ENCODE measurements around the gene EEF1A2. TPM values are rescaled to one million over a fixed set of nuclear protein-coding genes. Genes with fewer than 3 reads are reported as not detected.

Gene EEF1A2
- polyA plus RNA-seq, 2 of the 4 experiments (the other 2 are of a cell fraction), result 16.3 to 129 TPM

- Histone ChIP-seq H3K4me3 (no peak overlapping the region), H3K4me1 (no peaks in the 10 kb centered on the region), H3K27ac (no peak overlapping the region), H3K4me2 (no peak overlapping the region), H3K9me3 (peaks cover 13% of the 10 kb centered on the region)
- 92% methylated on average over 9 of the region's 9 CpGs for WGBS (ENCODE audit: missing lambda C conversion rate)
- no peak for TF ChIP-seq MAFK (IDR thresholded peaks at IDR 0.05; ENCODE audit: partially characterized antibody)
- TF ChIP-seq ZSCAN20 (CRISPR knock-in tag; IDR thresholded peaks at IDR 0.05), result no peak
- no peak for TF ChIP-seq ESRRA (IDR thresholded peaks at IDR 0.05; ENCODE audit: borderline replicate concordance, low read length)
- TF ChIP-seq RCOR1 (IDR thresholded peaks at IDR 0.05; ENCODE audit: low read depth, low read length), result no peak
- TF ChIP-seq TP53 (CRISPR knock-in tag; IDR thresholded peaks at IDR 0.05), result no peak
- TF ChIP-seq MAZ (IDR thresholded peaks at IDR 0.05; ENCODE audit: borderline replicate concordance, low read depth, low read length), result no peak
- TF ChIP-seq POLR2AphosphoS2 (conservative IDR thresholded peaks at IDR 0.05; ENCODE audit: low read length), result no peak; the same call in 1 of the 2 replicates
- FAIRE-seq (no peak), DNase-seq (ENCODE audit: low read depth in 1 of 2, low spot score in 1 of 2) (no peak), ATAC-seq (no peak)
- POLR2A ChIA-PET, result no interaction called here
- CTCF ChIA-PET, result interaction anchor here (0.7 to 4.1 kb wide), 5 partner anchors 11 to 447 kb away, joined by 3 to 18 read pairs (median 4); partner anchors contain the start of gene PTK6
Observed at GRCh38 chr20:63527184-63527583, 28.3 kb upstream of the EEF1A2 start.

DNA sequence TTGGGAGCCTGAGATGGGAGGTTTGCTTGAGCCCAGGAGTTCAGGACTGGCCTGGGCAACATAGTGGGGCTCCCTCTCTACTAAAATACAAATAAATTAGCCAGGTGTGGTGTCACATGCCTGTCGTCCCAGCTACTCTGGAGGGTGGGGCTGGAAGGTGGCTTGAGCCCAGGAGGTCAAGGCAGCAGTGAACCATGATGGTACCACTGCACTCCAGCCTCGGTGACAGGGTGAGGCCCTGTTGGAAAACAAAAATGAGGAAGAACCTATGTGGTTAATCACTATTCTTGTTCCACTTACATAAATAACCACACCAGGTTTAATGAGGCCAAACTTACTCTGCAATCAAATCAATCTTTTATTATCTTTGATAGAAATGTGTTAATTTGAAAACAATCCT, 27.1 kb upstream of the EEF1A2 start:
- no peak for ATAC-seq
- DNase-seq (ENCODE audit: low read depth in 1 of 2, low spot score in 1 of 2), result no peak
- TF ChIP-seq NFE2L2 (conservative IDR thresholded peaks at IDR 0.05; ENCODE audit: low read length) (no peak), HOXA7 (CRISPR knock-in tag; IDR thresholded peaks at IDR 0.05) (peak; percentile 66; the same call in 1 of the 2 replicates), FOSB (CRISPR knock-in tag; IDR thresholded peaks at IDR 0.05) (peak; percentile 84)
- no peak overlapping the region for H3K4me3 ChIP-seq
- peaks cover 13% of the 10 kb centered on the region for H3K9me3 ChIP-seq
- peaks cover 5% of the 10 kb centered on the region; the same call in 1 of the 3 replicates for H3K4me1 ChIP-seq
- H3K27ac ChIP-seq, result no peak overlapping the region
- POLR2A ChIA-PET, result interaction anchor here (0.6 to 1.0 kb wide), 2 partner anchors 9 to 12 kb away, joined by 3 to 4 read pairs; partner anchors contain the start of gene PTK6
- WGBS (ENCODE audit: missing lambda C conversion rate), result 50% methylated on average over 2 of the region's 2 CpGs
- CTCF ChIA-PET, result no interaction called here
- no peak overlapping the region for H3K4me2 ChIP-seq
- FAIRE-seq, result no peak

GRCh38 chr20:63525185-63525584, 26.3 kb upstream of the EEF1A2 start:
- FAIRE-seq, result no peak
- no peak overlapping the region for H3K27ac ChIP-seq

GRCh38 chr20:63522981-63523611, 24.2 kb upstream of the EEF1A2 start:
- Histone ChIP-seq H3K4me3 (no peak overlapping the region), H3K9me3 (peaks cover 13% of the 10 kb centered on the region), H3K27ac (no peak overlapping the region), H3K4me1 (peaks cover 10% of the 10 kb centered on the region; the same call in 2 of the 3 replicates), H3K4me2 (no peak overlapping the region)
- no peak for ATAC-seq
- WGBS (ENCODE audit: missing lambda C conversion rate), result 91% methylated on average over 8 of the region's 11 CpGs
- FAIRE-seq, result no peak
- CTCF ChIA-PET, result interaction anchor here (0.7 to 6.8 kb wide), 6 partner anchors 14 to 602 kb away, joined by 3 to 75 read pairs (median 4); partner anchors contain the start of genes EEF1A2 and PTK6
- no peak for DNase-seq (ENCODE audit: low read depth in 1 of 2, low spot score in 1 of 2)
- POLR2A ChIA-PET, result interaction anchor here (1.0 to 4.4 kb wide), 2 partner anchors 13 to 26 kb away, joined by 3 to 62 read pairs; partner anchors contain the start of gene PTK6
- TF ChIP-seq HDAC2 (IDR thresholded peaks at IDR 0.05) (no peak), ATOH8 (CRISPR knock-in tag; IDR thresholded peaks at IDR 0.05; ENCODE audit: low read depth) (no peak), ZC3H11A (IDR thresholded peaks at IDR 0.05) (no peak), CBX2 (IDR thresholded peaks at IDR 0.05; ENCODE audit: borderline replicate concordance, low read depth) (no peak), ESRRA (IDR thresholded peaks at IDR 0.05; ENCODE audit: borderline replicate concordance, low read length) (no peak), E2F6 (IDR thresholded peaks at IDR 0.05; ENCODE audit: borderline replicate concordance, low read depth) (no peak), CHD2 (IDR thresholded peaks at IDR 0.05; ENCODE audit: low read length, partially characterized antibody) (no peak), GATA3 (IDR thresholded peaks at IDR 0.05; ENCODE audit: borderline replicate concordance) (no peak), RAD21 (conservative IDR thresholded peaks at IDR 0.05 in 1 of 2, IDR thresholded peaks at IDR 0.05 in 1 of 2) (no peak)
- TF ChIP-seq, protein P1, sequence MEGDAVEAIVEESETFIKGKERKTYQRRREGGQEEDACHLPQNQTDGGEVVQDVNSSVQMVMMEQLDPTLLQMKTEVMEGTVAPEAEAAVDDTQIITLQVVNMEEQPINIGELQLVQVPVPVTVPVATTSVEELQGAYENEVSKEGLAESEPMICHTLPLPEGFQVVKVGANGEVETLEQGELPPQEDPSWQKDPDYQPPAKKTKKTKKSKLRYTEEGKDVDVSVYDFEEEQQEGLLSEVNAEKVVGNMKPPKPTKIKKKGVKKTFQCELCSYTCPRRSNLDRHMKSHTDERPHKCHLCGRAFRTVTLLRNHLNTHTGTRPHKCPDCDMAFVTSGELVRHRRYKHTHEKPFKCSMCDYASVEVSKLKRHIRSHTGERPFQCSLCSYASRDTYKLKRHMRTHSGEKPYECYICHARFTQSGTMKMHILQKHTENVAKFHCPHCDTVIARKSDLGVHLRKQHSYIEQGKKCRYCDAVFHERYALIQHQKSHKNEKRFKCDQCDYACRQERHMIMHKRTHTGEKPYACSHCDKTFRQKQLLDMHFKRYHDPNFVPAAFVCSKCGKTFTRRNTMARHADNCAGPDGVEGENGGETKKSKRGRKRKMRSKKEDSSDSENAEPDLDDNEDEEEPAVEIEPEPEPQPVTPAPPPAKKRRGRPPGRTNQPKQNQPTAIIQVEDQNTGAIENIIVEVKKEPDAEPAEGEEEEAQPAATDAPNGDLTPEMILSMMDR (IDR thresholded peaks at IDR 0.05), result no peak
- TF ChIP-seq, protein P2, sequence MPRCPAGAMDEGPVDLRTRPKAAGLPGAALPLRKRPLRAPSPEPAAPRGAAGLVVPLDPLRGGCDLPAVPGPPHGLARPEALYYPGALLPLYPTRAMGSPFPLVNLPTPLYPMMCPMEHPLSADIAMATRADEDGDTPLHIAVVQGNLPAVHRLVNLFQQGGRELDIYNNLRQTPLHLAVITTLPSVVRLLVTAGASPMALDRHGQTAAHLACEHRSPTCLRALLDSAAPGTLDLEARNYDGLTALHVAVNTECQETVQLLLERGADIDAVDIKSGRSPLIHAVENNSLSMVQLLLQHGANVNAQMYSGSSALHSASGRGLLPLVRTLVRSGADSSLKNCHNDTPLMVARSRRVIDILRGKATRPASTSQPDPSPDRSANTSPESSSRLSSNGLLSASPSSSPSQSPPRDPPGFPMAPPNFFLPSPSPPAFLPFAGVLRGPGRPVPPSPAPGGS (IDR thresholded peaks at IDR 0.05), result no peak

More at GRCh38 chr20:63525185-63525584, 26.3 kb upstream of the EEF1A2 start:
- peaks cover 5% of the 10 kb centered on the region; the same call in 1 of the 3 replicates for H3K4me1 ChIP-seq
- ChIA-PET POLR2A (interaction anchor here (1.0 kb wide), 1 partner anchor 10 kb away, joined by 3 read pairs; no protein-coding TSS in a partner anchor), CTCF (no interaction called here)
- WGBS (ENCODE audit: missing lambda C conversion rate), result 94% methylated on average over 3 of the region's 3 CpGs
- H3K9me3 ChIP-seq, result peaks cover 13% of the 10 kb centered on the region
- no peak for ATAC-seq
- no peak overlapping the region for H3K4me3 ChIP-seq
- no peak overlapping the region for H3K4me2 ChIP-seq
- 0 out of 2 replicates have a peak, but pooled peaks have one; percentile 21 for TF ChIP-seq HOXA7 (CRISPR knock-in tag; IDR thresholded peaks at IDR 0.05)
- TF ChIP-seq MAX (IDR thresholded peaks at IDR 0.05), result no peak
- TF ChIP-seq, protein P3, sequence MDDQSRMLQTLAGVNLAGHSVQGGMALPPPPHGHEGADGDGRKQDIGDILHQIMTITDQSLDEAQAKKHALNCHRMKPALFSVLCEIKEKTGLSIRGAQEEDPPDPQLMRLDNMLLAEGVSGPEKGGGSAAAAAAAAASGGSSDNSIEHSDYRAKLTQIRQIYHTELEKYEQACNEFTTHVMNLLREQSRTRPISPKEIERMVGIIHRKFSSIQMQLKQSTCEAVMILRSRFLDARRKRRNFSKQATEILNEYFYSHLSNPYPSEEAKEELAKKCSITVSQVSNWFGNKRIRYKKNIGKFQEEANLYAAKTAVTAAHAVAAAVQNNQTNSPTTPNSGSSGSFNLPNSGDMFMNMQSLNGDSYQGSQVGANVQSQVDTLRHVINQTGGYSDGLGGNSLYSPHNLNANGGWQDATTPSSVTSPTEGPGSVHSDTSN (IDR thresholded peaks at IDR 0.05), result no peak
- DNase-seq (ENCODE audit: low read depth in 1 of 2, low spot score in 1 of 2), result no peak
